CD4-positive, alpha-beta T cell treated with Interleukin-10 for 1 hour (primary cell): ENCODE measurements around the gene FBL.
A peak's percentile ranks its signal among the peaks of the same experiment; 100 is the strongest.
"Not testable (repeated sequence)": the region's sequence is repeated elsewhere in the genome, so short reads cannot be mapped to it uniquely, and the experiment has no call there.

ENCODE experiments used
- DNase-seq: peaks from one replicate; pipeline ENCODE4 v3.0.0-alpha.2; 2020

The FBL gene

DNA sequence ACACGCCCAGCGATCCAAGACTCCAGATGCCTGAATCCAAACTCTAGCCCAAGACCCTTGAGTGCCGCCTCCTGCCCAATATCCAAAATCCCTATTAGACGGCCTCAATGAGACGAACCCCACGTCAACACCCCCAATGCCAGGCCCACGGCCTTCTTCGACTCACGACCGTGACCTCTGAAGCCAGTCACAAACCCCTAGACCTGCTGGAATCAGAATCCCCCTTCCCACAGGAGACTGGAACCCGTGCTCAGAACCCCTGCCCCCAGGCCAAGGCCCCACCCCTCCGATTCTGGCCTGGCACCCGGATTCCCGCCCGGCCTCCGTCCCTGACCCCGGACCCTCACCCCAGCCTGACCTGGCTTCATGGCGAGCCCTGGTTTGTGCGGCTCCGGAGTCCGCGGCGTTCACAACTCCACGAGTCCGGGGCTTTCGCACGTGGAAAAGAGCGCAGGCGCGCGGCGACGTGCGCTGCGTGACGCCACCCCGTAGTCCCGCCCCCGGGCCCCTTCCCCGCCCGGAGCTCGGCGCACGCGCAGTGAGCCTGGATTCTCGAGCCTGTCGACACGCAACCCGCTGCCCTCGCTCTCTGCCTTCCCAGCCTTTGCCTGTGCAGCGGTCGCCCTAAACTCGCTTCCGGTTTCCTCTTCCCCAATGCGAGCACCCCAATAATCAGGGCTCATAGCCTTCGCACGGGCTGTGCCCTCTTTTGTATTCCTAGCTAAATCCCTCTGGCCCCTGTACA is at the start of gene FBL:
TSS of gene FBL (minus strand) at position 447 of the 745 bp plus-strand sequence. CDS start at position 368, 79 bp downstream.
- DNase-seq, result peak; percentile 97

DNA sequence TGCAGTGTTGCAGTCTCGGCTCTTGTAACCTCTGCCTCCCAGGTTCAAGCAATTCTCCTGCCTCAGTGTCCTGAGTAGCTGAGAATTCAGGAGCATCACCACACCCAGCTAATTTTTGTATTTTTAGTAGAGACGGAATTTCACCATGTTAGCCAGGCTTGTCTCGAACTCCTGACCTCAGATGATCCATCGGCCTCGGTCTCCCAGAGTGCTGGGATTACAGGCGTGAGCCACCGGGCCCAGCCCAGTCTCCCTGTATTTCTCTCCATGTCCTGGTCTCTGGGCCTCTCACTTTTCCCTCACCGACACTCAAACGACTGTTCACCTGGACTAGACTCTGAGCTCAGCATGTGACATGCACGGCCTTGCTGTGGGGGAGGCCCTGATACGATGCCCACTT is 48.9 kb upstream of the FBL start:
- DNase-seq, result not testable (repeated sequence)

DNA sequence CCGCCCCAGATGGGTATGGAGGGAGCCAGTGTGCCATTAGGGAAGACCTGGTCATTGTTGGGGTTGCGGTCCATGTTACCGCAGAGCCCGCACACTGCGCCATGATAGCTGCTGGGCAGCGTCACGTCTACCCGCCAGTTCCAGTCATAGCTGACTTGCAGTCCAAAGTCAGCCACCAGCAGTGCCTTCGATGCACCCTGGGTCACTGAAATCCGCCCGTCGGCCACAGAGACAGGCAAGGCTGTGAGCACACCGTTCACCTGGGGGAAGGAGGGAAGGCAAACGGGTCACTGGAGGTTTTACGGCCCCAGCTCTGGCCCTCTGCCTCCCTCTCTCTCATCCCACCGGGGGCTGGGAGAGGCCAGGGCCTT is 48.0 kb upstream of the FBL start:
- DNase-seq, result not testable (repeated sequence)

DNA sequence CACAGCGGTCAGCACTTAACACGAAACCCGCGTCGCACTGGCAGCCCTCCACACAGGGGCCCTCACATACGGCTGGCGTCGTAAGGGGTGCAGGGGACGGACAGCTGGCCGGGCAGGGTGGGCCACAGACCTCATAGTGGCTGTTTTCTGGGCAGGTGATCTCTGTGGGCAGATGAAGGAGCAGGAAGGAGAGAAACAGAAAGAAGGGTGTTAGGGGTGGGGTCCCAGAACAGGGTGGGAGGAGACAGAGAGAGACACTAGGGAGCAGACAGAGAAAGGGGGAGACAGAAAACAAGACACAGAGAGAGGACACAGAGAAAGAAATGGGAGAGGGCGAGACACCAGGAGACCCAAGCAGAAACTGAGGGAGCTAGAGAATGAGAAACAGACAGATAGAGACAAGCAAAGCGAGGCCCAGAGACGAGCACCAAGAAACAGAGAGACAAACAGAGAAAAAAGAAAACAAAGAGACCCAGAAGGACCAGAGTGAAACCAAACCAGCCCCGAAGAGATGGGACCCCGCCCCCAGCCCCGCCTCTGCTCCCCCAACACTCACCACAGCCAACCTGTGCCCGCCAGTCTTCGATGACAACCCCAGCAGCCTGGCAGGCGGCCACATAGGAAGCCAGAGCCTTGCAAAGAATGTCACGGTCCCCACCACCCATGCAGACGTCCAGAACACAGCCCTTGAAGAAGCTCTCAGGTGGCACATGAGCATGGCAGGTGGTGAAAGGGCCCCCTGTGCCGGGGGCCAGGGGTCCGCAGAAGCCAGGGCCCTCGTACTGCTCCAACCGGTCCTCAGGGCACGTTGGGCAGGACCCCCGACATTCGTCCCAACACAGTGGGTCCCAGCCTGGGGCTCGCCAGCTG is 47.4 kb upstream of the FBL start:
- DNase-seq, result peak; percentile 54

DNA sequence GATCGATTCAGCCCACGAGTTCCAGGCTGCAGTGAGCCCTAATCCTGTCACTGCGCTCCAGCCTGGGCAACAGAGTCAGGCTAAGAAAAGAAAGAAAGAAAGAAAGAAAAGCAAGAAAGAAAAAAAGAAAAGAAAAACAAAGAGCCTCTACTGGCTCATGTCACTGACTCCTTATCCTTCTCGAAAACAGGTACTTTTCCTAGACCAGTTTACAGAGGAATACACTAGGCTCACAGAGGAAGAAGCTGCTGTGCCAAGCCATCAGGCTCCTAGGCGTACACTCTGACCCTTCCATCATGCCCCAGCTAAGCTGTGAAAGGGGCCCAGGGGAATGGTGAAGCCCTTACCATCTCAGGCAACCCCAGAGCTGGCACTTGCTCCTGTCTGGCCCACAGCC is 46.3 kb upstream of the FBL start:
- not testable (repeated sequence) for DNase-seq

DNA sequence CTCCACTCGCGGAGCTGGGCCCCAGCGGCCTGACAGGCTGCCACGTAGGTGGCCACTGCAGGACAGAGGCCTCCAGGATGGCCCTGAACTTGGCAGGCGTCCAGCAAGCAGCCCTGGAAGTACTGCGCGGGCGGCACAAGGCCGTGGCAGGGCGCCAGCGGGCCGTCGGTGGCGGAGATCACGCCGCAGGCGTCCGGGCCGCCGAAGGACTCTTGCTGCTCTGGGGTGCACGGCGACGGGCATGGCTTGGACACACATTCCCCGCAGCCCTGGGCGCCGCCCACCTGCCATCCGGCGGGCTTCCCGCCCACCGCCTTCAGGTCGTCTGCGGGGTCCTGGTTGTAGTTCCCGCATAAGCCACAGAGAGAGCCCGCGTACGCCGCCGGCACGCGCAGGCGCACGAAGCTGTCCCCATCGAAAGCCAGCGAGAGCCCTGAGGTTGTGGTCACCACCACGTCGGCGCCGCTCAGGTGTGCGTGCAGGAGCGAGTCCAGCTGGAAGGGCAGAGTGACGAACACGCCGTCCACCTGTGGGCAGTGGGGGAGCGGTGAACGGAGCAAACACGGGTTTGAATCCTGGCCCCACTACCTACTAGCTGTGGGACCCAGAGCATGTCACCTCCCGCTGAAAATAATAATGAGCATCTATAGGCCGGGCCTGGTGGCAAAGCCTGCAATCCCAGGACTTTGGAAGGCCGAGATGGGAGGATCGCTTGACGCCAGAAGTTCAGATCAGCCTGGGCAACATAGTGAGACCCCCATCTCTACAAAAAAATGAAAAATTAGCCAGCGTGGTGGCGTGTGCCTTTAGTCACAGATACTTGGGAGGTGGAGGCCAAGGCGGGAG is 45.7 kb upstream of the FBL start:
- not testable (repeated sequence) for DNase-seq

DNA sequence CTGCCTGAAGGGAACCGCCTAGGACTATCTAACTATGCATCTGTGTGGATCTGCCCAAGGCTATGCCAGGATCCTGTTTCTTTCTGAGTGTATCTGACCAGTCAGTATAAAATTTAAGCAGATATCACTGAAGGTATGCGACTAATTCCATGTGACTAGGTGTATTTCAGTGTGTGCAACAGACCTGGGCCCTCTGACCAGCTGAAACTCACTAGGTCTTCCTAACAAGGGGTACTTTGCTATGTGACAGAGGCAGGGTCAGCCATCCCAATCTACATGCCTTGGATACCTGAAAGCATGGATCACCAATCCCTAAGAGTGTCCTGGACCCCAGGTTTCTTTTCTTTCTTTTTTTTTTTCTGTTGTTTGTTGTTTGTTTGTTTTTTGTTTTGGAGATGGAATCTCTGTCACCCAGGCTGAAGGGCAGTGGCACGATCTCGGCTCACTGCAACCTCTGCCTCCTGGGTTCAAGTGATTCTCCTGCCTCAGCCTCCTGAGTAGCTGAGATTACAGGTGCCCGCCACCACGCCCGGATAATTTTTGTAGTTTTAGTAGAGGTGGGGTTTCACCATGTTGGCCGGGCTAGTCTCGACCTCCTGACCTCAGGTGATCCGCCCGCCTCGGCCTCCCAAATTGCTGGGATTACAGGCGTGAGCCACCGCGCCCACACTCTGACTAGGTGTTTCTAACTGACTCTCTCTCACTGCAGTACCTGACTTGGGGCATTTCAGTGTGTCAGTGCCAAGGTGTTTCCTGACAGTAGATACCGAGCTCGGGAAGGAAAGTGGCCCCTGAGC is 44.8 kb upstream of the FBL start:
- DNase-seq, result no peak

DNA sequence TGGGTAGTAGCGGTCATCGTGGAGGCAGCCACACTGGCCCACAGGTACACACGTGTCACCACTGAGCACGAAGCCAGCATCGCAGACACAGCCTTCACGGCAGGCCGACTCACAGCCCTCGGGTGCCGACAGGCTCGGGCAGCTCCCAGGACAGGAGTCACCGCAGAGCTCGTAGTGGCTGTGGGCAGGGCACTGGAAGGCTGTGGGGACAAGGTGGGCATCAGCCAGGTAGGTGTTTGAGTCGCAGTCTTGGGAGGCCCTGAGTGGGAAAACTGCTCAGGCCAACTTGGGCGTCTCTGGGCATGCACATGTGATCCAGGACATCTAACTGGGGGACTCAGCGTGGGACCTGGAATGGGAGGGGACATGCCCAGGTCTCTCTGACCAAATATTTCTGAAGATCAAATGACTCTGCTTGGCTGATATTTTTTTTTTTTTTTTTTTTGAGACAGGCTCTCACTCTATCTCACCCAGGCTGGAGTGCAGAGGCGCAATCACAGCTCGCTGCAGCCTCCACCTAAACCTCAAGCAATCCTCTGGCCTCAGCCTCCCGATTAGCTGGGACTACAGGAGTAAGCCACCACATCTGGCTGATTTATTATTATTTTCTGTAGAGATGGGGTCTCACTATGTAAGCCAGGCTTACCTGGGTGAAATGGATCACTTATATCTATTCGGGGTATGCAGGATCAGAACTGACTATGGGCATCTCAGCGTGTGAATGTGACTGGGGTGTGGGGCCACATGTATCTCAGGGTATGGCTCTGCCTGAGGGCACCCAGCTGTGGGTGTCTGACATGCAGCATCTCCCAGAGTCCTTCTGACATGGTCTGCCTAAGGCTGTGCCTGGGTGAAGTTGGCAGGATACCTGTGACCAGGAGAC is 43.9 kb upstream of the FBL start:
- DNase-seq, result not testable (repeated sequence)

DNA sequence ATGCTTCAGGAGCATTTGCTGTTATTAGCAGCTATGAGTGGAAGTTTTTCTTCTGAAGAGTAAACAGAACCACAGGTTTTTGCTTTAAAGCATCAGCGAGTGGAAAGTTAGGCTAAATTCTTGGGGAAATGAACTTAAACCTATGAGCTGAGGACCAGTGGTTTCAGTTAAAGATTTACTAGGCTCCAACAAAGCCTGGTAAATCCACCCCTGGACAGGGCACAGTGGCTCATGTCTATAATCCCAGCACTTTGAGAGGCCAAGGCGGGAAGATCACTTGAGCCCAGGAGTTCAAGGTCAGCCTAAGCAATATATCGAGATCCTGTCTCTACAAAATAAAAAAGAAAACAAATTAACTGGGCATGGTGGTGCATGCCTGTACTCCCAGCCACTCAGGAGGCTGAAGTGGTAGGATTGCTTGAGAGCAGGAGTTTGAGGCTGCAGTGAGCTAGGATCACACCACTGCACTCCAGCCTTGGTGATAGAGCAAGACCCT is 41.3 kb upstream of the FBL start:
- DNase-seq, result not testable (repeated sequence)

DNA sequence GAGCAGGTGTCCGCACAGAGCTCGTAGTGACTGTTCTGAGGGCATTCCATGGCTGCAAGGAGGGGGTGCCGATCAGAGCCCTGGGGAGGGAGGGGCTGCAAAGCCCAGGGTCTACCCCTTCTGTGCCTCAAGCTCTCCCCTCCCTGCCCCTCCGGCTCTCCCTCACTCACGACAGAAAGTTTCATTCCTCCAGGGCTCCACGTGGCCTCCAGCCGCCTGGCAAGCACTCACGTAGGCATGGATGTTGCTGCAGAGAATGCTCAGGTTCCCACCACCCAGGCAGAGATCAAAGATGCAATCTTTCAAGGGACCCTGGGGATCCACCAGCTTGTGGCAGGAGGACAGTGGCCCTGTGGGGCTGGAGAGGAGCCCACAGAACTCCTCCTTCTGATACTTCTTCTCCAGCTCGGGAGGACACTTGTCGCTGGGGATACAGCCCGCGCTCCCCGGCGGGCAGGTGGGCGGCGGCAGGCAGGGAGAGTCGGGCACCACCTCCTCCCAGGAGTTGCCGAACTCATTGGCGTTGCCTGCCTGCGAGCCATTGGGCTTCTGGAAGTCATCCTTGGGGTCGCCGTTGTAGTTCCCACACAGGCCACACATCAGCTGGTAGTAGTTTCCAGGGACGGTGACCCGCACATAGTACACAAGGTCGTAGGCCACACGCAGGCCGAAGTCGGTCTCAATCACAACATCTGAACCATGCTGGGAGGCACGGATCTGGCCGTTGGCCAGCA is 39.8 kb upstream of the FBL start:
- DNase-seq, result not testable (repeated sequence)

DNA sequence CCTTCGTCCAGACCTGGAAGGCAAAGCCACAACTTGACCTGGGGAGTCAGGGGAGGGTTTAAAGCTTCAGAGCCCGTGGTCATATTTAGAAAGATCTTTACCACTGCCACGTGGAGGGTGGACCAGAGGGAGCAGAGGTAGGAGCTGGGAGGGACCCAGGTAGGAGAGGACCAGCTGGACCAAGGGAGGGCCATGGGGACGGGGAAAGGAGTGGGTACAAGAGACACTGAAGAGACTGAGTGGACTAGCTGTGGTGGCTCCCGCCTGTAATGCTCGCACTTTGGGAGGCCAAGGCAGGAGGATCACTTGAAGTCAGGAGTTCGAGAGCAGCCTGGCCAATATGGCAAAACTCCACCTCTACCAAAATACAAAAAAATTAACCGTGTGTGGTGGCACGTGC is 38.5 kb upstream of the FBL start:
- not testable (repeated sequence) for DNase-seq

DNA sequence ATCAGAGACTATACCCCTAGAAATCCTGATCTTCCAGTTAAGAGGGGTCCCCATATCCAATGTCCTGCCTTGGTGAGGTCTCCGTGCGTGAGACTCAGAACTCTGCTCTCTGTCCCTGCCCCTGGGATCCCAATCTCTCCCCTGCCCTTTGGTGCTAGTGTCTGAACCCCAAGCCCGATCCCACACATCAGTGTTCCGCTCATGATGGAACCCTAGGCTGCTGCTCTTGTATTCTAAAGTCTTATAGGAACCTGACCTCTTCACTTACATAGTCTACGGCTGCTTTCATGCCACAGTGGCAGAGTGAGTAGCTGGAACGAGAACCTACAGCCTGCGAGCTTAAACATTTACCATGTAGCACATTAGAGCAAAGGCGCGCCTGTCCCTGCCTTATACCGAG is 36.5 kb upstream of the FBL start:
- DNase-seq, result not testable (repeated sequence)

DNA sequence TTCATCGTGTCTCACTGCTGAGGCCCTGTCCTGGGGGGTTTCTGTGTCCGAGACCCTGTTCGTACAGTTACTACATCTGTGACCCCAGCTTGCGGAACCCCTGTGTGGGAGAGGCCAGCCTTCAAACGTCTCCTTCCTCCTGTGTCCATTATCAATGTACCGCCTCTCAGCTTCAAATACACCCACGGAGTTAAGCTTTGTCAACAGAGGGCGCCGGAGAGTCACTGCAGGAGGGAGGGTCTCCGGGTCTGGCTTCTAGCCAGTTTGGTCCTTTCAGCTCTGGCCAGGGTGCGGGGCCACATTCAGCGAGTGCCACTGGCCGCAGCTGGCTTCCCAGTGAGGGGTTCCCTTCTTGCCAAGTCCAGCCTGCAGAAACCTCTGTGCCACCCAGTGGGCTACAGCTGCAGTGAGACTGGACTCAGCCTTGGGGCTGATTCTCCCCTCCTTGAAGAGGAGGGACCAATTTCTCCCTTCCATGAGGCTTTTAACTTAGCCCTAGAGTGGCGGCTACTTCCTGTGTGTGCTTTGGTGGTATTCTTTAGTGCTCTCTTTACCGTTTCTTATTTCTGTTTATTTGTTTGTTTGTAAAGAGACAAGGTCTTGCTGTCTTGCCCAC is 35.4 kb upstream of the FBL start:
- DNase-seq, result peak; percentile 46

DNA sequence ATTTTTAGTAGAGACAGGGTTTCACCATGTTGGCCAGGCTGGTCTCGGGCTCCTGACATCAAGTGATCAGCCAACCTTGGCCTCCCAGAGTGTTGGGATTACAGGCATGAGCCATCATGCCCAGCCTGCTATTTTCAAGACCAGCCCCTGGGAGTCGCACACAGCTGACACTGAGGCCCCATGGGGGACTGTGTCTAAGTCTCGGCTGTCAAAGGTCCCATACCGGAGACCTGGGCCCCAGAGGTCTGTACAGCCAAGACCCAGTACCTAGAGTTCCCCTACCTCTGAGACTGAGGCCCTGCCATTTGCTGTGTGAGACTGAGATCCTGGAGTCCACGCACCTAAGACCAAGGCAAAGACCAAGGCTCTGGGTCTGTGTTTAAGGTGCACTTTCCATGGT is 34.1 kb upstream of the FBL start:
- DNase-seq, result not testable (repeated sequence)

DNA sequence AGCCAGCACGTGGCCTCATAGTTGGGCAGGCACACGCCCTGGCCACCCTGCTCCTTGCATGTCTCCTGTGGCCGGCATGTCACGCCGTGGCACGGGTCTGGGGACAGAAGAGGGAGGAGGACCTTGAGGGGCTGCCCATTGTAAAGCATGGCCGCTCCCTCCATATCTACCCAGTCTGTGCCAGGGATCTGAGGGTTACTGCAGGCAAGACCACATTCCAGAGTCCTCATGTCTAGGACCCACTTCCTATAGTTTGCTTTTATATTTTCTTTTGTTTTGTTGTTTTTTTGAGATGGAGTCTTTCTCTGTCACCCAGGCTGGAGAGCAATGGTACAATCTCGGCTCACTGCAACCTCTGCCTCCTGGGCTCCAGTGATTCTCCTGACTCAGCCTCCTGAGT is 33.6 kb upstream of the FBL start:
- not testable (repeated sequence) for DNase-seq

DNA sequence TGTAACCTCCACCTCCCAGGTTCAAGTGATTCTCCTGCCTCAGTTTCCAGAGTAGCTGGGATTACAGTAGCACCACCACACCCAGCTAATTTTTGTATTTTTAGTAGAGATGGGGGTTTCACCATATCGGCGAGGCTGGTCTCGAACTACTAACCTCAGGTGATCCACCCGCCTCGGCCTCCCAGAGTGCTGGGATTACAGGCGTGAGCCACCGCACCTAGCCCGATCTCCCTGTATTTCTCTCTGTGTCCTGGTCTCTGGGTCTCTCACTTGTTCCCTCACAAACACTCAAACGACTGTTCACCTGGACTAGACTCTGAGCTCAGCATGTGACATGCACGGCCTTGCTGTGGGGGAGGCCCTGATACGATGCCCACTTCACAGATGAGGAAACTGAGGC is 32.7 kb upstream of the FBL start:
- not testable (repeated sequence) for DNase-seq

DNA sequence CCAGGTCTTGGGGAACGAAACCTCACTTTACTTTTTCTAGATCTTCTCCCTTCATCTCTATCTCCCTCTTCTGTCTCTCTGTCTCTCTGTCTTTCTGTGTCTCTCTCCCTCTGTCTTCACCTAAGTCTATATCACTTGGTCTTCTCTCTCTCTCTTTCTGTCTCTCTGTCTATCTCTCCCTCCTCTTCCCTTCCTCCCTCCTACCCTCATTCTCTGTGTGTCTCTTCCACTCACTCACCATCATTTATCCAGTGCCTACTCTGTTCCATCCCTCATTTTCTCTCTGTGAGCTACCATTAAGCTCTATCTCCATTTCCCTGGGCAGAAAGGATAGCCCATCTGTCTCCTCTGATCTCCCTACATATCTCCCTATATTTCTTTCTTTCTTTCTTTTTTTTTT is 32.2 kb upstream of the FBL start:
- DNase-seq, result no peak

DNA sequence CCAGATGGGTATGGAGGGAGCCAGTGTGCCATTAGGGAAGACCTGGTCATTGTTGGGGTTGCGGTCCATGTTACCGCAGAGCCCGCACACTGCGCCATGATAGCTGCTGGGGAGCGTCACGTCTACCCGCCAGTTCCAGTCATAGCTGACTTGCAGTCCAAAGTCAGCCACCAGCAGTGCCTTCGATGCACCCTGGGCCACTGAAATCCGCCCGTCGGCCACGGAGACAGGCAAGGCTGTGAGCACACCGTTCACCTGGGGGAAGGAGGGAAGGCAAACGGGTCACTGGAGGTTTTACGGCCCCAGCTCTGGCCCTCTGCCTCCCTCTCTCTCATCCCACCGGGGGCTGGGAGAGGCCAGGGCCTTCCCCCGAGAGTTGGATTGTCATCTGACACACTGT is 31.8 kb upstream of the FBL start:
- DNase-seq, result not testable (repeated sequence)

DNA sequence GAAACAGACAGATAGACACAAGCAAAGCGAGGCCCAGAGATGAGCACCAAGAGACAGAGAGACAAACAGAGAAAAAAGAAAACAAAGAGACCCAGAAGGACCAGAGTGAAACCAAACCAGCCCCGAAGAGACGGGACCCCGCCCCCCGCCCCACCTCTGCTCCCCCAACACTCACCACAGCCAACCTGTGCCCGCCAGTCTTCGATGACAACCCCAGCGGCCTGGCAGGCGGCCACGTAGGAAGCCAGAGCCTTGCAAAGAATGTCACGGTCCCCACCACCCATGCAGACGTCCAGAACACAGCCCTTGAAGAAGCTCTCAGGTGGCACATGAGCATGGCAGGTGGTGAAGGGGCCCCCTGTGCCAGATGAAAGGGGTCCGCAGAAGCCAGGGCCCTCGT is 31.3 kb upstream of the FBL start:
- peak; percentile 47 for DNase-seq

DNA sequence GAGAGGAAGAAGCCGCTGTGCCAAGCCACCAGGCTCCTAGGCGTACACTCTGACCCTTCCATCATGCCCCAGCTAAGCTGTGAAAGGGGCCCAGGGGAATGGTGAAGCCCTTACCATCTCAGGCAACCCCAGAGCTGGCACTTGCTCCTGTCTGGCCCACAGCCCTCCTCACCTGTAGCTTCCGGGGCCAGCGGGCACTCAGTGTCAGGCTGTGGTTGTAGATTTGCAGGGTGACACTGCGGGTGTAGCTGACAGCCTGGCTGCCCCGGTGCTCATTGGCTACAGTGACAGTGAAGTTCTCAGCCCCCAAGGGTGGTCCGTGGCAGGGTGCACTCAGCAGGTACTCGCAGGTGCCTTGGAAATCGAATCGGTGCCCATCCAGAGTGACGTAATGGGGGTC is 30.3 kb upstream of the FBL start:
- DNase-seq, result not testable (repeated sequence)
